Gastrocnemius medialis (tissue), 4 donors: ENCODE measurements around the gene WDR82.

Experiments
- POLR2A ChIP-seq, 2 donors: fragments of 450-650 bp; IDR thresholded peaks; one replicate each; pipeline ENCODE4 v1.6.1; 2017; ENCODE audit warnings: antibody characterized with exemption in 2 of 2, mild to moderate bottlenecking in 2 of 2, moderate library complexity in 2 of 2
- TF ChIP-seq, protein P1 (sequence below), 5 experiments: fragments of 450-650 bp in 3 of 5; fragments of 200-600 bp in 2 of 5; sonication (generic) in 2 of 5; IDR thresholded peaks in 4 of 5; conservative IDR thresholded peaks in 1 of 5; 1 replicate in 4 of 5; 2 replicates in 1 of 5; pipeline ENCODE4 v1.5.1; 2016 to 2019; ENCODE audit warnings: antibody characterized with exemption in 5 of 5, mild to moderate bottlenecking in 3 of 5, moderate library complexity in 3 of 5

DNA sequence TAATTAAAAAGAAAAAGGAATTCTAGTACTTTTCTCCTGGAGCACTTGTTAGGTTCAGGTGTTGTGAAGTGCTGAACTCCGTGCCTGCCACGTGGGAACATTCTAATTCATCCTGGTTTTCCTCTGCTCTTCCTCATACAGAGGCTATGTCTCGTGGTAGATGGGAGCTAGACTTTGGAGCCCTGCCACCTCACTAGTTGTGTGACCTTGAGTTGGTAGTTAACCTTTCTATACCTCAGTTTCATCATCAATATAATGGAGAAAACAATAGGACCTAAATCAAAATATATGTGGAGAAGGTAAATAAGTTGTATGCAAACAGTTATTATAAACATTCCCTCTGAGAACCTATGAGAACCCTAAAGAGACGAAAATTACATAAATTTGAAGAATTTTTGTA lies 69.9 kb downstream of the WDR82 start:
- TF ChIP-seq, protein P1, sequence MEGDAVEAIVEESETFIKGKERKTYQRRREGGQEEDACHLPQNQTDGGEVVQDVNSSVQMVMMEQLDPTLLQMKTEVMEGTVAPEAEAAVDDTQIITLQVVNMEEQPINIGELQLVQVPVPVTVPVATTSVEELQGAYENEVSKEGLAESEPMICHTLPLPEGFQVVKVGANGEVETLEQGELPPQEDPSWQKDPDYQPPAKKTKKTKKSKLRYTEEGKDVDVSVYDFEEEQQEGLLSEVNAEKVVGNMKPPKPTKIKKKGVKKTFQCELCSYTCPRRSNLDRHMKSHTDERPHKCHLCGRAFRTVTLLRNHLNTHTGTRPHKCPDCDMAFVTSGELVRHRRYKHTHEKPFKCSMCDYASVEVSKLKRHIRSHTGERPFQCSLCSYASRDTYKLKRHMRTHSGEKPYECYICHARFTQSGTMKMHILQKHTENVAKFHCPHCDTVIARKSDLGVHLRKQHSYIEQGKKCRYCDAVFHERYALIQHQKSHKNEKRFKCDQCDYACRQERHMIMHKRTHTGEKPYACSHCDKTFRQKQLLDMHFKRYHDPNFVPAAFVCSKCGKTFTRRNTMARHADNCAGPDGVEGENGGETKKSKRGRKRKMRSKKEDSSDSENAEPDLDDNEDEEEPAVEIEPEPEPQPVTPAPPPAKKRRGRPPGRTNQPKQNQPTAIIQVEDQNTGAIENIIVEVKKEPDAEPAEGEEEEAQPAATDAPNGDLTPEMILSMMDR (IDR thresholded peaks at IDR 0.05 in 4 of 5, conservative IDR thresholded peaks at IDR 0.05 in 1 of 5) = no peak
- TF ChIP-seq POLR2A (IDR thresholded peaks at IDR 0.05) = no peak
